Fibroblast of lung (primary cell): ENCODE measurements around the gene ADPGK. TPM values are rescaled to one million over a fixed set of nuclear protein-coding genes. Genes with fewer than 3 reads are reported as not detected.

Source experiments
- DNase-seq, 2 donors: peaks; one replicate each; pipeline versions ENCODE4 v3.0.0 to v3.0.0-alpha.2; 2010; ENCODE audit warnings: low read depth in 2 of 2
- H2AFZ ChIP-seq: 2 replicates; pipeline ENCODE4 v1.5.1; 2012; ENCODE audit warnings: low read length, control low read depth, inconsistent platforms
- H3K27ac ChIP-seq: 2 replicates; pipeline ENCODE4 v1.5.1; 2011; ENCODE audit warnings: low read length, control low read depth; ENCODE audit not compliant: insufficient read depth
- H3K27me3 ChIP-seq: 2 replicates; pipeline ENCODE4 v1.5.1; 2011; ENCODE audit warnings: mild to moderate bottlenecking, low read length; ENCODE audit not compliant: control insufficient read depth, insufficient read depth
- H3K36me3 ChIP-seq: 2 replicates; pipeline ENCODE4 v1.5.1; 2011; ENCODE audit warnings: low read length; ENCODE audit not compliant: control insufficient read depth, insufficient read depth
- H3K4me1 ChIP-seq: 2 replicates; pipeline ENCODE4 v1.5.1; 2011; ENCODE audit warnings: low read length; ENCODE audit not compliant: control insufficient read depth, insufficient read depth; ENCODE audit errors: extremely low read depth
- H3K4me2 ChIP-seq: 2 replicates; pipeline ENCODE4 v1.5.1; 2011; ENCODE audit warnings: low read length, control low read depth; ENCODE audit not compliant: insufficient read depth; ENCODE audit errors: extremely low read depth
- H3K4me3 ChIP-seq, 4 experiments: fragments of 200-600 bp in 1 of 4; sonication (generic) in 1 of 4; replicated peaks in 1 of 4; 2 replicates each; pipeline ENCODE4 v1.5.1; 2011 to 2016; ENCODE audit warnings: low read length in 4 of 4, low read depth in 3 of 4, mild to moderate bottlenecking in 3 of 4, control low read depth in 2 of 4, inconsistent platforms in 1 of 4, mixed read lengths in 1 of 4; ENCODE audit not compliant: insufficient read depth in 1 of 4; ENCODE audit errors: control extremely low read depth in 1 of 4
- H3K79me2 ChIP-seq: 2 replicates; pipeline ENCODE4 v1.5.1; 2012; ENCODE audit warnings: mild to moderate bottlenecking, low read length, inconsistent platforms; ENCODE audit not compliant: control insufficient read depth, insufficient read depth
- H3K9ac ChIP-seq: 2 replicates; pipeline ENCODE4 v1.5.1; 2011; ENCODE audit warnings: mild to moderate bottlenecking, low read length, control low read depth; ENCODE audit not compliant: insufficient read depth
- H3K9me3 ChIP-seq: 2 replicates; pipeline ENCODE4 v1.5.1; 2012; ENCODE audit warnings: low read depth, low read length; ENCODE audit not compliant: control insufficient read depth, insufficient read depth
- H4K20me1 ChIP-seq: 2 replicates; pipeline ENCODE4 v1.5.1; 2011; ENCODE audit warnings: low read length; ENCODE audit not compliant: control insufficient read depth, insufficient read depth; ENCODE audit errors: extremely low read depth
- CTCF ChIP-seq, 2 donors: IDR thresholded peaks in 1 of 2; conservative IDR thresholded peaks in 1 of 2; 1 replicate in 1 of 2; 2 replicates in 1 of 2; pipeline ENCODE4 v1.5.1; 2011 to 2012; ENCODE audit warnings: low read length in 2 of 2, control low read depth in 1 of 2, inconsistent platforms in 1 of 2, low read depth in 1 of 2, mild to moderate bottlenecking in 1 of 2
- EZH2 ChIP-seq: IDR thresholded peaks from 2 replicates; pipeline ENCODE4 v1.5.1; 2012; ENCODE audit warnings: low read length, control low read depth, mild to moderate bottlenecking; ENCODE audit errors: missing control alignments
- polyA plus RNA-seq, 2 donors: library from polyadenylated mRNA; depleted of rRNA in 1 of 2; stranded (reverse) in 1 of 2; unstranded in 1 of 2; fragments of >200 nt; gene quantifications; 2 replicates each; pipeline ENCODE4 v1.2.1, GENCODE V29; 2011 to 2012; ENCODE audit warnings: missing spikeins in 1 of 2
- total RNA-seq: library from RNA; depleted of rRNA; stranded (reverse); fragments of >200 nt; gene quantifications from 2 replicates; pipeline ENCODE4 v1.2.1, GENCODE V29; 2014

The ADPGK gene
- total and polyA plus RNA-seq, 2 donors (not counting 1 experiment from before 2014, with no cell fraction given), result 59.5 to 62.2 TPM

- Histone ChIP-seq H3K9ac (no peak overlapping the region), H2AFZ (no peak overlapping the region), H4K20me1 (no peaks in the 10 kb centered on the region), H3K27ac (no peak overlapping the region), H3K79me2 (peaks cover 57% of the 10 kb centered on the region), H3K4me3 (no peak overlapping the region), H3K4me1 (peaks cover 5% of the 10 kb centered on the region), H3K36me3 (no peaks in the 10 kb centered on the region), H3K9me3 (no peaks in the 10 kb centered on the region), H3K27me3 (no peaks in the 10 kb centered on the region), H3K4me2 (no peak overlapping the region)
- peak in 1 of 2 donors; percentile 56 for DNase-seq
- TF ChIP-seq CTCF (conservative IDR thresholded peaks at IDR 0.05 in 1 of 2, IDR thresholded peaks at IDR 0.05 in 1 of 2; ENCODE audit: low read depth in 1 of 2, low read length in 2 of 2), result no peak
- TF ChIP-seq EZH2, result no peak
Observed at GRCh38 chr15:72778796-72779195, 4.8 kb downstream of the ADPGK start.

GRCh38 chr15:72774696-72775383 lies 8.7 kb downstream of the ADPGK start:
- Histone ChIP-seq H3K4me3 (no peak overlapping the region), H3K4me2 (no peak overlapping the region), H3K36me3 (no peaks in the 10 kb centered on the region), H3K27me3 (no peaks in the 10 kb centered on the region), H3K9me3 (no peaks in the 10 kb centered on the region), H3K9ac (no peak overlapping the region), H3K4me1 (no peaks in the 10 kb centered on the region), H3K27ac (no peak overlapping the region), H3K79me2 (peaks cover 24% of the 10 kb centered on the region), H4K20me1 (no peaks in the 10 kb centered on the region), H2AFZ (no peak overlapping the region)
- TF ChIP-seq CTCF (conservative IDR thresholded peaks at IDR 0.05 in 1 of 2, IDR thresholded peaks at IDR 0.05 in 1 of 2; ENCODE audit: low read depth in 1 of 2, low read length in 2 of 2) (no peak), EZH2 (no peak)
- DNase-seq, result no peak

- no peak for DNase-seq
- Histone ChIP-seq H3K36me3 (no peaks in the 10 kb centered on the region), H3K79me2 (peaks cover 11% of the 10 kb centered on the region), H4K20me1 (no peaks in the 10 kb centered on the region), H3K4me1 (no peaks in the 10 kb centered on the region), H3K4me2 (no peak overlapping the region), H2AFZ (no peak overlapping the region), H3K27me3 (no peaks in the 10 kb centered on the region), H3K9me3 (no peaks in the 10 kb centered on the region), H3K27ac (no peak overlapping the region), H3K4me3 (no peak overlapping the region), H3K9ac (no peak overlapping the region)
- TF ChIP-seq CTCF (conservative IDR thresholded peaks at IDR 0.05 in 1 of 2, IDR thresholded peaks at IDR 0.05 in 1 of 2; ENCODE audit: low read depth in 1 of 2, low read length in 2 of 2), result no peak
- no peak for TF ChIP-seq EZH2
Observed at GRCh38 chr15:72771329-72771725, 12.2 kb downstream of the ADPGK start.
